NCI-H1105 treated with DMSO at 0.1 percent for 48 hours (cell line): ENCODE results near the gene ATAD3A.

ENCODE experiments used
- DNase-seq: peaks from one replicate; lab custom pipeline; 2025; lab: John Stamatoyannopoulos, UW

The ATAD3A gene

GRCh38 chr1:1582585-1583346, 70.8 kb downstream of the ATAD3A start:
- no peak for DNase-seq

DNA sequence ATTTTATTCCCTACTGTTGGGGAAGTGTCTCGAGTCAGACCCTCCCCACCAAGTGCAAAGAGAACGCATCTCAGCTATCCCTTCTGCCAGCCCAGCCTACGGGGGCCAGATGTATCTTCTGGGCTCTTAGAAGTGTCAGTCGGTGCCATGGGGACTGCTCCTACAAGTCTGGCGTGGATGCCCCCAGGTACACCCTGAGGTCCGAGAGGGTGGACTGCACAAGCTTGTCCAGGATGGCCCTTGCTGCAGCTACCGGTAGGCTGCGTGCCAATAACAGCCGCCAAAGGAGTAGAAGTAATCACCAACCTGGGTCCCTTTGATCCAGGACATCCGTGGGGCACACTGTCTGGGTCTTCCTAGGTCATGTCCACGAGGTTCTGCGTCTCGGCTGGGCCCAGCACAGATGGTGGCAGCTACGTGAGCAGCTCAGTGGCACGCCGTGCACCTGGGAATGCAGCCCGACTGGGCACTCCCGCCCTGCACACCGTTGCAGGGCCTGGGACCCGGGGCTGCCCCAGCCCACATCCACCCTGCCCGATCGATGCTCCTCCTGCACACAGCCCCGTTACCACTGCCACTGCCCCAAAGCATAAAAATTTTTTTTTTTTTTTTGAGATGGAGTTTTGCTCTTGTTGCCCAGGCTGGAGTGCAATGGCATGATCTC, 71.5 kb downstream of the ATAD3A start:
- no peak for DNase-seq
